AG09319 (cell line): ENCODE results near the gene BCCIP.

ENCODE experiments used
- DNase-seq: peaks from one replicate; pipeline ENCODE4 v3.0.0-alpha.2; 2010; ENCODE audit warnings: low read depth; ENCODE audit errors: extremely low read depth
- CTCF ChIP-seq: IDR thresholded peaks from 2 replicates; pipeline ENCODE4 v1.5.1; 2011; ENCODE audit warnings: low read depth, mild to moderate bottlenecking, inconsistent platforms, low read length, moderate library complexity

The BCCIP gene

DNA sequence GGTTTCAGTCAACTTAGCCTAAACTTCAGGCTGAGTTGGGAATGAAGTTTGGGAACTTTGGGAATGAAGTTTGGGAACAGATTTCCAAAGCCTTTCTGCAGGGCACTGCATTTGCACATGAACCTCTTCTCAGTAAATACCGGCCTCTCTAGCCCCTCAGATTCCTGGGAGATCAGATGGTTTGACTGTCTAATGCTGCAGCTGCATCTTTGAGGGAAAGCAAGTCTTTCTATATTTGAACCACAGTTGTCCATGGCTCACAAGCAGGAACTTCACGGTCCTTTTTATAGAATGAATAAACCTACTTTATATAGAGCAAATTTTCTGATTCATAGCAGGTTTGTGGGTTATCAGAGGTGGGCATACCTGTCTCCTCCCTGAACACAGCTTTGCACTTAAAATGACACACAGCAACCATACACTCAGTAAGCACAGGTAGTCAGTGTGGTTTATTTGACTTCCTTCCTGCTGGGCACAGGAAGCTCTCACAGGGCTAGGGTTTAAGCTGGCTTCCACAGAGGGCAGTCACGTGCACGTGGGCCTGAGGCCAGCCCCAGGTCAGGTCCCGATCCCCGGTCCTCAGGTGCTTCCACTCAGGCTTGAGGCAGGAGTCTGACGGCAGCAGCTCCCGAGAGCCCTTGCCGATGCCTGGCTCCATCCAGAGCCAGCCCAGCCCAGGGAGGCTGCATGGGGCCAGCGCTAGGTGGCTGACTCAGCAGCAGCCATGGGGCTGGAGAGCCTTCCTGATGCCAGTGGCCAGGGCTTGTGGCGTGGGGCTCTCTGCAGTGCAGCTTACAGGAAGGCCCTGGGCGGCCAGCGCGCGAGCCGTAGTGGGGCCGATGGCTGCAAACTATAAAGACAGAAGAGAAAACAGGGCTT is 35.0 kb upstream of the BCCIP start:
- no peak for DNase-seq
- no peak for TF ChIP-seq CTCF

- TF ChIP-seq CTCF = no peak
- DNase-seq = no peak
These were observed 30.7 kb upstream of the BCCIP start for GRCh38 chr10:125792342-125793300.

DNA sequence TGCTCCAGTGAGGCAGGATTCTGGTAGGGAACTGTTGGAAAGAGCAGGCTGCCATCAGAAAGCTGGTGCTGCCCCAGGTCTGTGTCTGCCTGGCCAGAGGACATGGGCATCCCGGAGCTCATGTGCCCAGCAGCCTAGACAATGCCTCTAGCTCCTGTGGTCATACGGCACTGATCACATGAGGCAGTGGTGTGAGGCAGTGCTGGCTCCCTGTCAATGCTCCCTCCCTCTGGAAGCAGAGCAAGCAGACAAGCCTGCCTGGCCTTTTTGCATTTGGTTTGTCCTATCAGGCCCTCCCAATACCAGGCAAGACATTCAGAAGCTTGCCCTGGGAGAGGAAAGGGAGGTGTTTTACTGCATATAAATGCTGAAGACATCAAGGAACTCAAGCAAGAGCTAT is 28.2 kb upstream of the BCCIP start:
- no peak for TF ChIP-seq CTCF
- no peak for DNase-seq

- no peak for DNase-seq
- no peak for TF ChIP-seq CTCF
These were observed 27.6 kb upstream of the BCCIP start for GRCh38 chr10:125795637-125796190.

DNA sequence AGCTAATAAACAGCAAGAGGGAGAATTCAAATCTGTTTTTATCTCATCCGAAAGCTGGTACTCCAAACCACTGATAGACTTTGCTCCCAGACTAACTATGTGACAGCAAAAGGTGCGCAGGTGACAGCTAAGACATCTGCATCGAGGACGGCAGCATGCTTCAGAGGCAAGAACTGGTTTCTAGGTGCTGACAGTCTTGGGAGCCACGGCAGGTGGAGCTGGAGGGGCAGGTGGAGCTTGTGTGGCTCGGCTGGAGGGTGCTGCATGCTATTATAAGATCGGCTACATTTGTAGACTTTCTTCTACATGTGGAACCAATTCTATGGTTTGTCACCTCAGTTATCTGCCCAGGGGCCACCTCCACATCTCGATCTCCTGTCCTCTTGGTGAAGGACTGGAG is 25.9 kb upstream of the BCCIP start:
- DNase-seq = no peak

GRCh38 chr10:125797994-125798662 is 25.2 kb upstream of the BCCIP start:
- TF ChIP-seq CTCF = no peak
- no peak for DNase-seq

More for the DNA sequence above, 25.9 kb upstream of the BCCIP start:
- TF ChIP-seq CTCF = no peak
